ENCODE measurements around the gene CYP27B1.

- TF ChIP-seq CTCF (IDR thresholded peaks at IDR 0.05; ENCODE audit: low read depth, low read length): no peak
- no peak for TF ChIP-seq MAX (IDR thresholded peaks at IDR 0.05; ENCODE audit: low read depth, low read length)
Observed at GRCh38 chr12:57779736-57780135, 12.9 kb upstream of the CYP27B1 start.
